ENCODE data around the gene MUC4.

The MUC4 gene

DNA sequence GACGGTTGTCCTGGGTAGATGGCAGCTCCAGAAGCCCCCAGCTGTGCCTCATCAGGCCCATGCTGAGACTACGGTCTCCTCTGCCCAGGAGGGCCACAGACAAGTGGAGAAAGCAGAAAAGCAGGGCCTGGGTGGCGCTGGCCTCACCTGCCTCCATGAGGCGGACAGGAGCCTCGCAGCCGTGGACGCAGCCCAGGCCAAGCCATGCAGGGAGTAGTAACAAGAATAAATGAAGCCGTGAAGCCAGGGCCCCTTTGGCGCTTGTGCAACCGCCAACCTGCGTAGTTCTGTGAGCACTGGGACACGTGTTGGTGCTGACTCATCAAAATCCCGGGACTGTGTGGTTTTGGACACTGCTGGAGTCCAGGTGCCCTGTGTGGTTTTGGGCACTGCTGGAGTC lies 12.3 kb upstream of the MUC4 start:
- in situ Hi-C loops (cut with HindIII; ENCODE audit: low sequenced_read_pairs), result no loop called here
- no peak for DNase-seq (ENCODE audit: low read depth)
- no peak overlapping the region for H3K4me3 ChIP-seq (ENCODE audit: low read depth, low read length)
- TF ChIP-seq, protein P1, sequence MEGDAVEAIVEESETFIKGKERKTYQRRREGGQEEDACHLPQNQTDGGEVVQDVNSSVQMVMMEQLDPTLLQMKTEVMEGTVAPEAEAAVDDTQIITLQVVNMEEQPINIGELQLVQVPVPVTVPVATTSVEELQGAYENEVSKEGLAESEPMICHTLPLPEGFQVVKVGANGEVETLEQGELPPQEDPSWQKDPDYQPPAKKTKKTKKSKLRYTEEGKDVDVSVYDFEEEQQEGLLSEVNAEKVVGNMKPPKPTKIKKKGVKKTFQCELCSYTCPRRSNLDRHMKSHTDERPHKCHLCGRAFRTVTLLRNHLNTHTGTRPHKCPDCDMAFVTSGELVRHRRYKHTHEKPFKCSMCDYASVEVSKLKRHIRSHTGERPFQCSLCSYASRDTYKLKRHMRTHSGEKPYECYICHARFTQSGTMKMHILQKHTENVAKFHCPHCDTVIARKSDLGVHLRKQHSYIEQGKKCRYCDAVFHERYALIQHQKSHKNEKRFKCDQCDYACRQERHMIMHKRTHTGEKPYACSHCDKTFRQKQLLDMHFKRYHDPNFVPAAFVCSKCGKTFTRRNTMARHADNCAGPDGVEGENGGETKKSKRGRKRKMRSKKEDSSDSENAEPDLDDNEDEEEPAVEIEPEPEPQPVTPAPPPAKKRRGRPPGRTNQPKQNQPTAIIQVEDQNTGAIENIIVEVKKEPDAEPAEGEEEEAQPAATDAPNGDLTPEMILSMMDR (IDR thresholded peaks at IDR 0.05; ENCODE audit: low read depth, low read length, missing control alignments), result no peak

DNA sequence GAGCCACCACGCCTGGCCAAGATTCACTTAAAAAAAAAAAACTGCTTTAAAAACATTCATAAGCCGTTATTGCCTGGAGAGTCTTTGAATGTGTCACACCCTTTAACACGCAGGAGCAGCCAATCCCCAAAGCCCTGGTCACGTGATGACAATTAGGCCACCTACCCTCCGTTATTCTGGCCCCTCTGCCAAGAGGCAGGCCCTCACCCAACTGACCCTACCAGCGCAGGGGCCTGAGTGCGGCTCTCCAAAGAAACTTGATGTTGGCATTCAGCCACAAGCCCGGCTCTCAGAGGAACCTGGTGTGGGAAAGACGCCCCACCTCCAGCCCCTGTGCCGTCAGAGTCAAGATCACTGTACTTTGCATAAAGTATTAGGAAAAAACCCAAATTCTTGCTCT lies 11.6 kb upstream of the MUC4 start:
- in situ Hi-C loops (cut with HindIII; ENCODE audit: low sequenced_read_pairs), result no loop called here
- TF ChIP-seq, protein P1 (IDR thresholded peaks at IDR 0.05; ENCODE audit: low read depth, low read length, missing control alignments), result no peak
- DNase-seq (ENCODE audit: low read depth), result no peak
- H3K4me3 ChIP-seq (ENCODE audit: low read depth, low read length), result no peak overlapping the region

DNA sequence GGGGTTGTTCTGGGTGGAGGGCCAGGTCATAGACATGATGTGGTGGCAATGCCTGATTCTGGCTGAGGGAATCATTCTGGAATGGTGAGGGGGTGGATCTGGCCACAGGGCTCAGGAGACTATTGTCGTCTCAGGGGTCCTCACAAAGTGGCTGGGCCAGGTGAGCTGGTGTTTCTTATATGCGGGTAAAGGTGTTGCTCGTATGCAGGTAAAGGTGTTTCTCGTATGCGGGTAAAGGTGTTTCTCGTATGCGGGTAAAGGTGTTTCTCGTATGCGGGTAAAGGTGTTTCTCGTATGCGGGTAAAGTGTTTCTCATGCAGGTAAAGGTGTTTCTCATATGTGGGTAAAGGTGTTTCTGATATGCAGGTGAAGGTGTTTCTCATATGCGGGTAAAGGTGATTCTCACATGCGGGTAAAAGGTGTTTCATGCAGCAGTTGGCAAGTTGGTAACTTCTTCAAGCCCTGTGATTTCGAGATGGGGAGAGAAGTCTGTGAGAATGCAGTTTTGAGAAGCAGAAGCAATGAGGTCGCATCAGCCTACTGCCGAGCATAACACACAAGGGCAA lies 10.5 kb upstream of the MUC4 start:
- DNase-seq (ENCODE audit: low read depth), result no peak
- H3K4me3 ChIP-seq (ENCODE audit: low read depth, low read length), result no peak overlapping the region
- in situ Hi-C loops (cut with HindIII; ENCODE audit: low sequenced_read_pairs), result no loop called here
- TF ChIP-seq, protein P1 (IDR thresholded peaks at IDR 0.05; ENCODE audit: low read depth, low read length, missing control alignments), result no peak

DNA sequence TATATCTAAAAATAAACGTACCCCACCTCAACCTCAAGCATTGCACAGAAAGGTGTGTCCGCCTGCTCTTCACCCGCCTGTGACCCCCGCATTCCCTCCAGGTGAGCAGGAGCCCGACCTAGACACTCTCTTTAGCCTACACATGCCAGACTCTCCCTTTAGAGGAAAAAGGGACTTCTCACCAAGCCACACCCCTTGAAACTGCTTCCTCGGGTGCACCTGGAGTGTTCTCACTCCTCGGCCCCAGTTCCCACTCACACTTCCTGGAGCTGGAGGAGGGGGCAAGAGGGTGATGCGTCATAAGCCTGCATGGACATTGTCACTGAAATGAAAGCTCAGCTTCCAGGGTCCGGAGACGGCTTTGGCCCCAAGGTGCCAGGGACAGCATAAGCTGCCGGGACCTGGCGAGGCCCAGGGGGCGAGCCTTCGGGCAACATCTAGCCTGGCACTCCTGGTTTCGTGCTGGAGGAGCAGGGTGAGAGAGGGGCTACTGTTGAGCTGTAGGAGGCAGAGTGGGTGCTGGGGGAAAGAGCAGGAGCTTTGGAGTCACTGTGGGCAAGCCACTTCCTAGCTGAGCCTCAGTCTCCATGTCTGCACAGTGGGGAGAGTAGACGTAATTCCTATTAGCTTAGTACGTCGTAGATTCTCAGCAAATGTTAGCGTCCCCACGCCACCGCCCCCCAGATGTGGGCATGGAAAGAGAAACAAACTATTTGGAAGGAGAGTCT lies 9.8 kb upstream of the MUC4 start:
- no peak overlapping the region for H3K4me3 ChIP-seq (ENCODE audit: low read depth, low read length)
- no peak for DNase-seq (ENCODE audit: low read depth)
- in situ Hi-C loops (cut with HindIII; ENCODE audit: low sequenced_read_pairs), result no loop called here
- TF ChIP-seq, protein P1 (IDR thresholded peaks at IDR 0.05; ENCODE audit: low read depth, low read length, missing control alignments), result no peak

DNA sequence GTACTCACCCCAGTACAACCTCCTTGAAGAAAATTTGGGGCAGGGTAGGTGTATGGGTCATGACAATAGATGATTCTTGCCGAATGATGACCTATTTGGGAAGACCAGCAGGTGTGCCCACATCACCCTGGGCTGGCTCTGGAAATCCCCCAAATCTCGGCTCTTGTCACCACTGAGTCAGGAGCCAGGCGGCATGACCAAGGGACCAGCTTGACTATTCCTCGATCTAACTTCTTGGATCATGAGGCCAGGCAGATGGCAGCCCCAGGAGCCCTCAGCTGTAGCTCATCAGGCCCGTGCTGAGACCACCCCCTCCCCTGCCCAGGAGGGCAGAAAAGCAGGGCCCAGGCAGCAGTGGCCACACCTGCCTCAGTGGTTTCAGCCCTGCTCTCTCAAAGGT lies 9.2 kb upstream of the MUC4 start:
- TF ChIP-seq, protein P1 (IDR thresholded peaks at IDR 0.05; ENCODE audit: low read depth, low read length, missing control alignments), result no peak
- DNase-seq (ENCODE audit: low read depth), result no peak
- no peak overlapping the region for H3K4me3 ChIP-seq (ENCODE audit: low read depth, low read length)
- in situ Hi-C loops (cut with HindIII; ENCODE audit: low sequenced_read_pairs), result no loop called here

DNA sequence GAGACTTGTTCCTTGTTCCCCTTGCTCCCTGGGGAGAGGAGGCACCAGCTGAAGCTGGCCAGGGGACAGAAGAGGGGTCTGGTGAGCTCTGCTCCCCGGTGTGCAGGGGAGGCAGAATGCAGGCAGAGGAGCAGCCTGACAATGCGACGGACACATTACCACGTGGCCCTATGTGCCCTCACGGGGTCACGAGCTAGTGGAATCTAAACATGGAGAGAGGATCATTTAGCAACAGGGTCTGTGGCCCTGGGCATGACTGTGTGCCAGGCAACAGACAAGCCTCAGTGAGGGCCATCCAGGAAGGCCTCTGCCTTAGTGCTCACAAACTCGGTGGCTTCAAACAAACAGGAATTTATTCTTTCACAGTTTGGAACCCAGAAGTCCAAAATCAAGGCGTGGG lies 8.5 kb upstream of the MUC4 start:
- in situ Hi-C loops (cut with HindIII; ENCODE audit: low sequenced_read_pairs), result no loop called here
- no peak for DNase-seq (ENCODE audit: low read depth)
- TF ChIP-seq, protein P1 (IDR thresholded peaks at IDR 0.05; ENCODE audit: low read depth, low read length, missing control alignments), result no peak

More for the DNA sequence above, 8.5 kb upstream of the MUC4 start:
- no peak overlapping the region for H3K4me3 ChIP-seq (ENCODE audit: low read depth, low read length)
